NCI-H1694 treated with DMSO at 0.1 percent for 48 hours (cell line): Measurements from ENCODE around the gene CIB2.

ENCODE experiments used
- DNase-seq: peaks from one replicate; lab custom pipeline; 2025; lab: John Stamatoyannopoulos, UW

The CIB2 gene

GRCh38 chr15:78065973-78066946 lies 65.0 kb downstream of the CIB2 start:
- DNase-seq: no peak

GRCh38 chr15:78065284-78065872 lies 65.9 kb downstream of the CIB2 start:
- DNase-seq: no peak

GRCh38 chr15:78064544-78064943 lies 66.7 kb downstream of the CIB2 start:
- no peak for DNase-seq

GRCh38 chr15:78063970-78064385 lies 67.3 kb downstream of the CIB2 start:
- DNase-seq: no peak

- DNase-seq: no peak
Measured at GRCh38 chr15:78063217-78063616, 68.0 kb downstream of the CIB2 start.

GRCh38 chr15:78061963-78062427 lies 69.2 kb downstream of the CIB2 start:
- DNase-seq: no peak

- no peak for DNase-seq
Measured at GRCh38 chr15:78060232-78060631, 71.0 kb downstream of the CIB2 start.

GRCh38 chr15:78059110-78059839 lies 72.0 kb downstream of the CIB2 start:
- peak; percentile 78 for DNase-seq

- DNase-seq: no peak
Measured at GRCh38 chr15:78058401-78058935, 72.8 kb downstream of the CIB2 start.

- DNase-seq: no peak
Measured at GRCh38 chr15:78057803-78058202, 73.4 kb downstream of the CIB2 start.

GRCh38 chr15:78056714-78057269 lies 74.5 kb downstream of the CIB2 start:
- DNase-seq: peak; percentile 48

GRCh38 chr15:78055919-78056713 lies 75.1 kb downstream of the CIB2 start:
- no peak for DNase-seq

GRCh38 chr15:78054966-78055365 lies 76.3 kb downstream of the CIB2 start:
- DNase-seq: no peak
